ENCODE results near the gene FGF12.
"Not testable (repeated sequence)": the region's sequence is repeated elsewhere in the genome, so short reads cannot be mapped to it uniquely, and the experiment has no call there.

DNA sequence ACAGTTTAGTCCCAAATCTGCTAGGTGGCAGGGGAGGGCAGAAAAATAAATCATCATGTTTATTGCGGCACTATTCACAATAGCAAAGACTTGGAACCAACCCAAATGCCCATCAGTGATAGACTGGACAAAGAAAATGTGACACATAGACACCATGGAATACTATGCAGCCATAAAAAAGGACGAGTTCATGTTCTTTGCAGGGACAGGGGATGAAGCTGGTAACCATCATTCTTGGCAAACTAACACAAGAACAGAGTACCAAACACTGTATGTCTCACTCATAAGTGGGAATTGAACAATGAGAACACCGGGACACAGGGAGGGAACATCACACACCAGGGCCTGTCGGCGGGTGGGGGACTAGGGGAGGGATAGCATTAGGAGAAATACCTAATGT is 150.6 kb downstream of the FGF12 start:
- TF ChIP-seq, protein P1, sequence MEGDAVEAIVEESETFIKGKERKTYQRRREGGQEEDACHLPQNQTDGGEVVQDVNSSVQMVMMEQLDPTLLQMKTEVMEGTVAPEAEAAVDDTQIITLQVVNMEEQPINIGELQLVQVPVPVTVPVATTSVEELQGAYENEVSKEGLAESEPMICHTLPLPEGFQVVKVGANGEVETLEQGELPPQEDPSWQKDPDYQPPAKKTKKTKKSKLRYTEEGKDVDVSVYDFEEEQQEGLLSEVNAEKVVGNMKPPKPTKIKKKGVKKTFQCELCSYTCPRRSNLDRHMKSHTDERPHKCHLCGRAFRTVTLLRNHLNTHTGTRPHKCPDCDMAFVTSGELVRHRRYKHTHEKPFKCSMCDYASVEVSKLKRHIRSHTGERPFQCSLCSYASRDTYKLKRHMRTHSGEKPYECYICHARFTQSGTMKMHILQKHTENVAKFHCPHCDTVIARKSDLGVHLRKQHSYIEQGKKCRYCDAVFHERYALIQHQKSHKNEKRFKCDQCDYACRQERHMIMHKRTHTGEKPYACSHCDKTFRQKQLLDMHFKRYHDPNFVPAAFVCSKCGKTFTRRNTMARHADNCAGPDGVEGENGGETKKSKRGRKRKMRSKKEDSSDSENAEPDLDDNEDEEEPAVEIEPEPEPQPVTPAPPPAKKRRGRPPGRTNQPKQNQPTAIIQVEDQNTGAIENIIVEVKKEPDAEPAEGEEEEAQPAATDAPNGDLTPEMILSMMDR (IDR thresholded peaks at IDR 0.05): not testable (repeated sequence)
- not testable (repeated sequence) for TF ChIP-seq POLR2AphosphoS5 (IDR thresholded peaks at IDR 0.05); EP300 (IDR thresholded peaks at IDR 0.05; ENCODE audit: low read depth)
